Mammary epithelial cell (primary cell): ENCODE measurements around the gene ZNF653.

Source experiments
- EZH2 ChIP-seq: IDR thresholded peaks from 2 replicates; pipeline ENCODE4 v1.6.1; 2012; ENCODE audit warnings: low read length, inconsistent platforms, borderline replicate concordance
- TF ChIP-seq, protein P1 (sequence below), 2 donors: IDR thresholded peaks in 1 of 2; conservative IDR thresholded peaks in 1 of 2; 2 replicates each; pipeline ENCODE4 v1.5.1; 2011 to 2012; ENCODE audit warnings: inconsistent platforms in 2 of 2, low read length in 2 of 2, mild to moderate bottlenecking in 2 of 2, control low read depth in 1 of 2, low read depth in 1 of 2; ENCODE audit not compliant: insufficient read depth in 1 of 2; ENCODE audit errors: extremely low read depth in 1 of 2

GRCh38 chr19:11465600-11465999, 40.0 kb downstream of the ZNF653 start:
- TF ChIP-seq, protein P1, sequence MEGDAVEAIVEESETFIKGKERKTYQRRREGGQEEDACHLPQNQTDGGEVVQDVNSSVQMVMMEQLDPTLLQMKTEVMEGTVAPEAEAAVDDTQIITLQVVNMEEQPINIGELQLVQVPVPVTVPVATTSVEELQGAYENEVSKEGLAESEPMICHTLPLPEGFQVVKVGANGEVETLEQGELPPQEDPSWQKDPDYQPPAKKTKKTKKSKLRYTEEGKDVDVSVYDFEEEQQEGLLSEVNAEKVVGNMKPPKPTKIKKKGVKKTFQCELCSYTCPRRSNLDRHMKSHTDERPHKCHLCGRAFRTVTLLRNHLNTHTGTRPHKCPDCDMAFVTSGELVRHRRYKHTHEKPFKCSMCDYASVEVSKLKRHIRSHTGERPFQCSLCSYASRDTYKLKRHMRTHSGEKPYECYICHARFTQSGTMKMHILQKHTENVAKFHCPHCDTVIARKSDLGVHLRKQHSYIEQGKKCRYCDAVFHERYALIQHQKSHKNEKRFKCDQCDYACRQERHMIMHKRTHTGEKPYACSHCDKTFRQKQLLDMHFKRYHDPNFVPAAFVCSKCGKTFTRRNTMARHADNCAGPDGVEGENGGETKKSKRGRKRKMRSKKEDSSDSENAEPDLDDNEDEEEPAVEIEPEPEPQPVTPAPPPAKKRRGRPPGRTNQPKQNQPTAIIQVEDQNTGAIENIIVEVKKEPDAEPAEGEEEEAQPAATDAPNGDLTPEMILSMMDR (conservative IDR thresholded peaks at IDR 0.05 in 1 of 2, IDR thresholded peaks at IDR 0.05 in 1 of 2; ENCODE audit: extremely low read depth in 1 of 2, insufficient read depth in 1 of 2, low read depth in 1 of 2, low read length in 2 of 2): no peak
- no peak for TF ChIP-seq EZH2
